Measurements from ENCODE around the gene UPF1.

Gene UPF1

GRCh38 chr19:18898081-18898606 is 66.4 kb downstream of the UPF1 start:
- TF ChIP-seq REST (IDR thresholded peaks at IDR 0.05; ENCODE audit: insufficient replicate concordance, low read depth) (no peak), POLR2AphosphoS5 (IDR thresholded peaks at IDR 0.05; ENCODE audit: low read depth) (no peak), SPI1 (IDR thresholded peaks at IDR 0.05; ENCODE audit: borderline replicate concordance, low read depth) (no peak)
- no peak overlapping the region for H3K4me3 ChIP-seq (replicated peaks; ENCODE audit: insufficient read depth, low read length)
- H3K27me3 ChIP-seq (ENCODE audit: insufficient read depth, poor library complexity, severe bottlenecking), result peaks cover 18% of the 10 kb centered on the region

GRCh38 chr19:18898607-18899408 is 67.0 kb downstream of the UPF1 start:
- peaks cover 12% of the 10 kb centered on the region for H3K27me3 ChIP-seq (ENCODE audit: insufficient read depth, poor library complexity, severe bottlenecking)
- no peak overlapping the region for H3K27ac ChIP-seq (replicated peaks)
- no peak for DNase-seq (ENCODE audit: low read depth in 1 of 2, low spot score in 1 of 2)
- H3K4me3 ChIP-seq (replicated peaks; ENCODE audit: insufficient read depth, low read length), result no peak overlapping the region
- no peak; the same call in 1 of the 2 replicates for TF ChIP-seq POLR2AphosphoS5 (IDR thresholded peaks at IDR 0.05; ENCODE audit: low read depth)
- TF ChIP-seq SPI1 (IDR thresholded peaks at IDR 0.05; ENCODE audit: borderline replicate concordance, low read depth), result no peak
- TF ChIP-seq GABPA (IDR thresholded peaks at IDR 0.05; ENCODE audit: low read depth), result no peak

More at GRCh38 chr19:18898081-18898606, 66.4 kb downstream of the UPF1 start:
- DNase-seq (ENCODE audit: low read depth in 1 of 2, low spot score in 1 of 2), result no peak
- no peak overlapping the region for H3K27ac ChIP-seq (replicated peaks)

- TF ChIP-seq REST (IDR thresholded peaks at IDR 0.05; ENCODE audit: insufficient replicate concordance, low read depth) (no peak), SPI1 (IDR thresholded peaks at IDR 0.05; ENCODE audit: borderline replicate concordance, low read depth) (no peak), CTCF (IDR thresholded peaks at IDR 0.05; ENCODE audit: insufficient read depth, low read length) (no peak), GABPA (IDR thresholded peaks at IDR 0.05; ENCODE audit: low read depth) (no peak), POLR2AphosphoS5 (IDR thresholded peaks at IDR 0.05; ENCODE audit: low read depth) (no peak)
- H3K27ac ChIP-seq (replicated peaks), result no peak overlapping the region
Observed at GRCh38 chr19:18899624-18900560, 68.1 kb downstream of the UPF1 start.

GRCh38 chr19:18900700-18901481 is 69.1 kb downstream of the UPF1 start:
- DNase-seq (ENCODE audit: low read depth in 1 of 2, low spot score in 1 of 2), result no peak
- no peak overlapping the region for H3K27ac ChIP-seq (replicated peaks)
- no peaks in the 10 kb centered on the region for H3K27me3 ChIP-seq (ENCODE audit: insufficient read depth, poor library complexity, severe bottlenecking)
- no peak overlapping the region for H3K4me3 ChIP-seq (replicated peaks; ENCODE audit: insufficient read depth, low read length)
- TF ChIP-seq REST (IDR thresholded peaks at IDR 0.05; ENCODE audit: insufficient replicate concordance, low read depth) (no peak), SPI1 (IDR thresholded peaks at IDR 0.05; ENCODE audit: borderline replicate concordance, low read depth) (no peak), CTCF (IDR thresholded peaks at IDR 0.05; ENCODE audit: insufficient read depth, low read length) (no peak), POLR2AphosphoS5 (IDR thresholded peaks at IDR 0.05; ENCODE audit: low read depth) (no peak), GABPA (IDR thresholded peaks at IDR 0.05; ENCODE audit: low read depth) (no peak)

More at GRCh38 chr19:18899624-18900560, 68.1 kb downstream of the UPF1 start:
- H3K27me3 ChIP-seq (ENCODE audit: insufficient read depth, poor library complexity, severe bottlenecking), result peaks cover 4% of the 10 kb centered on the region
- no peak for DNase-seq (ENCODE audit: low read depth in 1 of 2, low spot score in 1 of 2)
- no peak overlapping the region for H3K4me3 ChIP-seq (replicated peaks; ENCODE audit: insufficient read depth, low read length)

Data from HL-60 (cell line).